CD4-positive, alpha-beta T cell treated with Interleukin-12 subunit alpha and Interleukin-12 subunit beta, for 1 hour (primary cell): ENCODE results near the gene OTOG.
"Not testable (repeated sequence)": the region's sequence is repeated elsewhere in the genome, so short reads cannot be mapped to it uniquely, and the experiment has no call there.

Source experiments
- DNase-seq: peaks from one replicate; pipeline ENCODE4 v3.0.0-alpha.2; 2020

Gene OTOG

DNA sequence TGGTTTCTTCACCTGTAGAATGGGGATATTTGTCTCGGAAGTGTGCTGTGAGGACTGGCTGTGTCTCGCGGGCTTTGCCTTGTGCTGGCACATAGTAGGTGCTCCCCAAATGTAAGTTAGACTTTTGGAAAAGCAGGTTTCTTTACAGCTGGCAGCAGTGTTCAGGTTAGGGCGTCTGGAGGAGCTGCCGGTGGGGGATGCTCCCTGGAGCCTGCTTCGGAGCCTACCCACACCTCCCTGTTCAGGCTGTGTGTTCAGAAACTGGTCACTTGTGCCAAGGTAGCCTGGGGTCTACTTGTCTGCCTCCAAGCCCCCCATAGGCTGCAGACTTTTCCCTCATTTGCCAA is 60.0 kb downstream of the OTOG start:
- DNase-seq = no peak

DNA sequence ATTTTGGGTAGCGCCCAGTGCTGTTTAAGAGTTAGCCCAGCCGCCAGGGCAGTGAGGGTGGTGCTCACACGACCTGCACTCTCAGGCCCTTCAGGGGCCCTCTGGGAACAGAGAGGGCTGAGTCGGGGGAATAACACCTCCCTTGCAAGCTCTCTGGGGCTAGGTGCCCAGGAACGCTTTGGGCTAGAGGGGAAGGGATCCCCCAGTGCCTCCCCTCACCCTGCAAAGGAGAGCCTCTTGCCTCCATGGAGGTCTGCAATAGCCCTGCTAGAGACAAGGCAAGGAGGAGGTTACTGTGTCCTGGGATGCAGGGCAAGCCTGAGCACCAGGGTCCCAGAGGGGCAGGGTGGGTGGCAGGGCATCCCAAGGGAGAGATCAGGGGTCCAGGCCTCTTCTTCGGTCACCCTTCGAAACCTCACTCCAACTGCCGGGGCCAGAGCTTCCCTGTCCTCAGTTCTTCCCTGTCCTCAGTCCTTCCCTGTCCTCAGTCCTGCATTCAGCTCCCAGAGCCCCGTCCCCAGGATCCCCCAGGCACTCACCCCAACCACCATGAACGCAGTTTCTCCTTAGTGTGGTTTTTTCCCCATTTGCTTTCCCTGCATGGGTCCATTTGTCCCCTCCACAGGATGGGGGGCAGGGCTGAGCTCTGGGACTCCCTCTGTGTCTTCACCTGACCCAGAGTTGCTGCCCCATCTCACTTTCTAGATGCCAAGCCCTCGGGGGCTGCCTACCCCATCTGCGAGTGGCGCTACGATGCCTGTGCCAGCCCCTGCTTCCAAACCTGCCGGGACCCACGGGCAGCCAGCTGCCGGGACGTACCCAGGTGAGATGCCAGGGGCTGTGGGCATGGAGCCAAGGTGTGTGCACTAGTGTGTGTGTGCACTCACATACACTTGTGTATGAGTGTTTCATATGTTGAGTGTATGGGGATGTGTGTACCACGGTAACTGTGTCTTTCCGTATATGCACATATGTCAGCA is 60.8 kb downstream of the OTOG start:
- DNase-seq = no peak

DNA sequence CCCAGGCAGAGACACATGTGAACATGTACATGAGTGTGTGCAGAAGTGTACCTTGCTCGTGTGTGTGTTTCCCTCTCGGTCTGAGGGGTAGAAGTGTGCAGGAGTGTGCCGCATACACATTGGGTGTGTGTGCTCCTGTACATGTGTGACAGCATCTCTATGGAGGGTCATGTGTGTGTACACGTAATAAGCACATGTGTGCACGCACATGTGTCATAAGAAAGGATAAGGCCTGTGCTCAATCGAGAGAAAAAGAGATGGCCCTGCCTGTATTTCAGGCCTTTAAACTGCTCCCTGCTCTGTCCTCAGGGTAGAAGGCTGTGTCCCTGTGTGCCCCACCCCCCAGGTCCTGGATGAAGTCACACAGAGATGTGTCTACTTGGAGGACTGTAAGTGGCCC is 61.8 kb downstream of the OTOG start:
- no peak for DNase-seq

DNA sequence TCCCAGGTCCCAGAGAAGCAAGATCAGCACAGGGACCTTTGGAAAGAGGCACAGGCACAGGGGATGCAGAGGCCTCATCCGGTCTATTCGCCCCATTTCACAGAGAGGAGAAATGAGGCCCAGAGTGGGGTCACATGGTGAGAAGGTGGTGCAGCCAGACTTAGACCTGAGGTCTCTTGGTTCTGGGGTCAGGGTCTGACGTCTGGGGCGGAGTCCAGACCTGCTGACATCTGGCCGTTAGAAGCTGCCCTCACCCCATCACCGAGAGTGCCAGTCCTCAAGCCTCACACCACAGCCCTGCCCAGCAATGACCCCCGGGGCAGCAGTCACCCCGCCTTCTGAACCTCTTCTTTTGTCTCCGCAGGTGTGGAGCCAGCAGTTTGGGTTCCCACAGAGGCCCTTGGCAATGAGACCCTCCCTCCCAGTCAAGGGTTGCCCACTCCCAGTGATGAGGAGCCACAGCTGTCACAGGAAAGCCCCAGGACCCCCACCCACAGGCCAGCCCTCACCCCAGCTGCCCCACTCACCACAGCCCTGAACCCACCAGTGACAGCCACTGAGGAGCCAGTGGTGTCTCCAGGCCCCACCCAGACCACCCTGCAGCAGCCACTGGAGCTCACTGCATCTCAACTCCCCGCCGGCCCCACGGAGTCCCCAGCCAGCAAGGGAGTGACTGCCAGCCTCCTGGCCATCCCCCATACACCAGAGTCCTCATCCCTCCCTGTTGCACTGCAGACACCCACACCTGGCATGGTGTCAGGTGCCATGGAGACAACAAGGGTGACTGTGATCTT is 62.4 kb downstream of the OTOG start:
- no peak for DNase-seq

DNA sequence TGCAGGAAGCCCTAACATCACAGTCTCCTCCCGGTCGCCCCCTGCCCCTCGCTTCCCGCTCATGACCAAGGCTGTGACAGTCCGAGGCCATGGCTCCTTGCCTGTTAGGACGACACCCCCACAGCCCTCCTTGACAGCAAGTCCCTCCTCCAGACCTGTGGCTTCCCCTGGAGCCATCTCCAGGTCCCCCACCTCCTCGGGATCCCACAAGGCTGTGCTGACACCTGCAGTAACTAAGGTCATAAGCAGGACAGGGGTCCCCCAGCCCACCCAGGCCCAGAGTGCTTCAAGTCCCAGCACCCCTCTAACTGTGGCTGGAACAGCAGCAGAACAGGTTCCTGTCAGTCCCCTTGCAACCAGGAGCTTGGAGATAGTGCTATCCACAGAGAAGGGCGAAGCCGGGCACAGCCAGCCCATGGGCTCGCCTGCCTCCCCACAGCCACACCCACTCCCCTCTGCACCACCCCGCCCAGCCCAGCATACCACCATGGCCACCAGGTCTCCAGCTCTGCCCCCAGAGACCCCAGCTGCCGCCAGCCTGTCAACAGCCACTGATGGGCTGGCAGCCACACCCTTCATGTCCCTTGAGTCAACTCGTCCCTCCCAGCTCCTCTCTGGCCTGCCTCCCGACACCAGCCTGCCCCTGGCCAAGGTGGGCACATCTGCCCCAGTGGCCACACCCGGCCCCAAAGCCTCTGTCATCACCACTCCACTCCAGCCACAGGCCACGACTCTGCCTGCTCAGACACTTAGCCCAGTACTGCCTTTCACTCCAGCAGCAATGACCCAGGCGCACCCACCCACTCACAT is 63.2 kb downstream of the OTOG start:
- no peak for DNase-seq

DNA sequence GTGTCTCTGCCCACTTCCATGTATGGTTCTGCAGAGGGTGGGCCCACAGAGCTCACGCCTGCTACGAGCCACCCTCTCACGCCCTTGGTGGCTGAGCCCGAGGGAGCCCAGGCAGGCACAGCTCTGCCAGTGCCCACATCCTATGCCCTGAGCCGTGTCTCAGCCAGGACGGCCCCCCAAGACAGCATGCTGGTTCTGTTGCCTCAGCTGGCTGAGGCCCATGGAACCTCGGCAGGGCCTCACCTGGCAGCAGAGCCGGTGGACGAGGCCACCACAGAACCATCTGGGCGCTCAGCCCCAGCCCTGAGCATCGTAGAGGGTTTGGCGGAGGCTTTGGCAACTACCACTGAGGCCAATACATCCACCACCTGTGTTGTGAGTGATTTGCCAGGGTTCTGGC is 64.0 kb downstream of the OTOG start:
- DNase-seq = no peak

DNA sequence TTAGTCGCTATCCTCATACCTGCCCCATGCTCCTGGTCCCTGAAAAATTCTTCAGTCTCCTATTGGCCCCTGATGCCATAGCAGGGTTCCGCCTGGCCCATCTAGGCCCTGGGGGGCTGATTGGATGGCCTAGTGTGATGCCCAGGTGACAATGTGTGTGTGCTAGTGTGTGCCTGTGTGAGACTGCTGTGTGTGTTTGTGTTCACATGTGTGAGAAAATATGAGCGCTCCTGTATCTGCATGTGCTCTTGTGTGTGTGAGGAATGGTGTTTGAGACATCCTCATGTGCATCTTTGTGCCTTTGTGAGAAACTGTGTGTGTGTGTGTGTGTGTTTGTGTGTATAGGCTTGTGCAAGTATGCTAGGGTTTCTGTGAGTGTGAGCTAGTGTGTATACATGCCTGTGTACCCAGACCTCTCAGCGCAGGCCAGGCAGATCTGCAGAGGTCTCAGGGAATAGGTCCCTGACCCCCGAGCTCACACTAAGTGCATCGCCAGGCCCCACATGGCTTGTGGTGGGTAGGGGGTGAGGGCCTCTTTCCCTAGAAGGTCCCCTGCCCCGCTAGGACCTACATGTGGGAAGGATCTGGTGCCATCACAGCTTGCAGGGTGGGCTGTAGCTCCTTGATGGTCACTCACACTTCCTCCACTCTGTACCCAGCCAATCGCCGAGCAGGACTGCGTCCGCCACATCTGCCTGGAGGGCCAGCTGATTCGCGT is 64.6 kb downstream of the OTOG start:
- no peak for DNase-seq

DNA sequence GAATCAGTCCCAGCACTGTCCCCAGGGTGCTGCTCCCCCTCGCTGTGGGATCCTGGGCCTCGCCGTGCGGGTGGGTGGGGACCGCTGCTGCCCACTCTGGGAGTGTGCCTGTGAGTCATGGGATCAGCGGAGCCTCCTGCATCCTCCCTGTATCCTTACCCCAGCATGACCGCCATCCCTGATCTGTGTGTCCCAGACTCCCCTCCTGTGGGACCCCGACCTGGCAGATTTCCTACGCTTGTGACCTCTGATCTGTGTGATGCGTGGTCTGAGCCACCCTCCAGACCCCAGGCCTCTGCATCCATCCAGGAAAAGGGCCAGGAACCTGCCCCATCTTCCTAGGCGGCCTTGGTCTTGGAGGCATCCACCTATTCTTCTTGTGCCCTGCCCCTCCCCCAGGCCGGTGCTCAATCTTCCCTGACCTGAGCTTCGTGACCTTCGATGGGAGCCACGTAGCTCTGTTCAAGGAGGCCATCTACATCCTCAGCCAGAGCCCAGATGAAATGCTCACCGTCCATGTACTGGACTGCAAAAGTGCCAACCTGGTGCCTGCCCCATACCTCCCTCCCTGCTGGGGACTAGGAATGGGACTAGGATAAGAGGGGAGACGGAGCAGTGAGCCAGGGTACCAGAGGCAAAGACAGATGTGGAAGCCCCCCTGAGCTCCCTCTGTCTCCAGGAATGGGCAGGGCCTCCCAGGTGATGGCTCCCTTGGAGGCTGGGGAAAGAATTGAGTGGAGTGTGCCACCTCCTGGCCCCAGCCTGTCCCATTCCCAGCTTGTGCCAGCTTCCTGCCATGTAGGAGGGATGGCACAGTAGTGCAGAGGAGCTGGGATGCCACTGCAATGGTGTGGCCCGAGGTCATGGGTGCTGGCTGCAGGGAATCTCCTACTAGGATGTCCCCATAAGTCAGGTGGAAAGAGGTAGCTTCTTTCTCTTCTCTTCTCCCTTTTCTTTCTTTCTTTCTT is 65.4 kb downstream of the OTOG start:
- no peak for DNase-seq

DNA sequence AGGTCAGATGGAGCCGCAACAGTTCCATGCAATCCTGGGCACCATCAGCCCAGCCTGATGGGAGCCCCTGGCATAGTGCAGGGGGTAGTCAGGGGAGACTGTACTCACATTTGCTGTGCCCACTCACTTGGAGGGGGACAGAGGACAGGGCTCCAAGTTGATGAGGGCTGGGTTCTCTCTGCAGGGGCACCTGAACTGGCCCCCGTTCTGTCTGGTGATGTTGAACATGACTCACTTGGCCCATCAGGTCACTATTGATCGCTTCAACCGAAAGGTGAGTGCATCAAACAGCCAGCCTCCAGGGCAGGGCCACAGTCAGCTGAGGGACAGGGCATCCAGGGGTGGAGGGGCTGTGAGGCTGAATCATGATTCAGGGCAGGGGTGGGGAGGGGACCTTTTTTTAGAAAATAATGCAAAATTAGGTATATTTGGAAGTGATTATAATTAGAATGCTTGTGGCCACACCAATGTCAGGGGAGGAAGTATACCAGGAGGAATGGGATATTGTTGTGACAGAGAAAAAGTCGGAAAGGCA is 66.4 kb downstream of the OTOG start:
- no peak for DNase-seq

DNA sequence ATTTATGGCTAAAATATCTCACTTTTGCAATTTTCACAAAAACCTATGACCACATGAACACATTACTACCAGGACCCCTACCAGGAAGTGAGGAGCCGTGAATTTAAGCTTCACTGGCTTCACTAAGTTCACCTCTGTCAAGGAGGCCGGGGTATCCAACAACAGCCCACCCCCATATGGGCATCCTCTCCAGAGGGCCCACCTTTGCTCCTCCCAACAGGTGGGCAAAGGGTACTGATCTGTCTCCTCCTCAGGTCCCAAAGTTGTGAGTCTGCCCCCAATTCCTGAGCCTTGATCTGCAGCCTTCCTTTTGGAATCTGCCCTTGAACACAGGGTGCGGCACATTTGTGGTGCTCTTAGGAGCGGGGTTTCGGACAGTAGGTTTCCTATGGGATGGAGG is 66.9 kb downstream of the OTOG start:
- DNase-seq = no peak

DNA sequence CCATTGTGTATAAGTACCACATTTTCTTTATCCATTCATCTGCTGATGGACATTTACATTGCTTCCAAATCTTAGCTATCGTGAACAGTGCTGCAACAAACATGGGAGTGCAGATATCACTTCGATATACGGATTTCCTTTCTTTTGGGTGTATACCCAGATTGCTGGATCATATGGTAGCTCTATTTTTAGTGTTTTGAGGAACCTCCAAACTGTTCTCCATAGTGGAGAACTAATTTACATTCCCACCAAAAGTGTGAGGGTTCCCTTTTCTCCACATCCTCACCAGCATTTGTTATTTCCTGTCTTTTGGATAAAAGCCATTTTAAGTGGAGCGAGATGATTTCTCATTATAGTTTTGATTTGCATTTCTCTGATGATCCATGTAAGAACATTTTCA is 75.7 kb downstream of the OTOG start:
- DNase-seq = not testable (repeated sequence)

DNA sequence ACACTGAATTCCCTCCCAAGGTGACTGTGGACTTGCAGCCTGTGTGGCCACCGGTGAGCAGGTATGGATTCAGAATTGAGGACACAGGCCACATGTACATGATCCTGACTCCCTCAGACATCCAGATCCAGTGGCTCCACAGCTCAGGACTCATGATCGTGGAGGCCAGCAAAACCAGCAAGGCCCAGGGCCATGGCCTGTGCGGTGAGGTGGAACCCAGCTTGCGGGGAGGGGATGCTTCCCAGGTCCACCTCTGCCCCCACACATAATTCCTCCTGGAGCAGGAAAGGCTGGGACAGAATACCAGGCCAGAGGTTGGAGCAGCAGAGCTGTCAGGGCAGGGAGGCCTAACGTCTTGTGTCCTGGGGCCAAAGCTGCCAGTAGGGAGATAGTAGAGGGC is 82.1 kb downstream of the OTOG start:
- no peak for DNase-seq

DNA sequence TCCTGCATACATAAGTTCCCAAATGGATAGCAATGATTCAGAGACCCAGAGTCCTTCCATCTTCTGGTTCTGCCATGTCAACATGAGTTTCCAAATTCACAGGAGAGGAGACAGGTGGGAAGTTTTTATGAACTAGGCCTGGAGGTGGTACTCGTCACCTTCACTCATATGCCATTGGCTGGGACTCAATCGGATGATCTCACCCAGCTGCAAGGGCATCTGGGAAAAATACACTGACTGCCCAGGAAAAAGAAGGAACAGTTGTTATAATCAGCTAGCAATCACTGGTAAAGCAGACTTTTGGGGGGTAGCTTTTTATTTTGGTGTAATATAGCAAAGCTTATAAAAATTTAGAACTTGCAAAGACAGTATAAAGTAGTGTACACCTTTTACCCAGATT is 83.9 kb downstream of the OTOG start:
- DNase-seq = no peak

DNA sequence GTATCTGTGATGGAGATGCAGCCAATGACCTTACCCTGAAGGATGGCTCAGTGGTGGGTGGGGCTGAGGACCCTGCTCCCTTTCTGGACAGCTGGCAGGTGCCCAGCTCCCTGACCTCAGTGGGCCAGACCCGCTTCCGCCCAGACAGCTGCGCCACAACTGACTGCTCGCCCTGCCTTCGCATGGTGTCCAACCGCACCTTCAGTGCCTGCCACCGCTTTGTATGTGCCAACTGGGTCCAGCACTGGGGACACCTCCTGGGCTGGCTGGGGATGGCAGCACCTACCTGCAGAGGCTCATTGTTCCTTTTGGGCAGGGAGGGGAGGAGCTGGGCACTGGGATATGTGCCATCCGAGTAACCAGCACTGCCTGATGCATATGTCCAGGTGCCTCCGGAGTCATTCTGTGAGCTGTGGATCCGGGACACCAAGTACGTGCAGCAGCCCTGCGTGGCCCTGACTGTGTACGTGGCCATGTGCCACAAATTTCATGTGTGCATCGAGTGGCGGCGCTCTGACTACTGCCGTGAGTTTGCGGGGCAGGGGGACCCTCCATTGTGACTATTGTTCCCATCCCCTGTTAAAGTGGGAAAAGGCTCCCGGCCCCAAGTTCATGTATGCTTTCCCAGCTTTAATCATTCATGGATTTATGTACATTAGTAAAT is 84.8 kb downstream of the OTOG start:
- DNase-seq = no peak

DNA sequence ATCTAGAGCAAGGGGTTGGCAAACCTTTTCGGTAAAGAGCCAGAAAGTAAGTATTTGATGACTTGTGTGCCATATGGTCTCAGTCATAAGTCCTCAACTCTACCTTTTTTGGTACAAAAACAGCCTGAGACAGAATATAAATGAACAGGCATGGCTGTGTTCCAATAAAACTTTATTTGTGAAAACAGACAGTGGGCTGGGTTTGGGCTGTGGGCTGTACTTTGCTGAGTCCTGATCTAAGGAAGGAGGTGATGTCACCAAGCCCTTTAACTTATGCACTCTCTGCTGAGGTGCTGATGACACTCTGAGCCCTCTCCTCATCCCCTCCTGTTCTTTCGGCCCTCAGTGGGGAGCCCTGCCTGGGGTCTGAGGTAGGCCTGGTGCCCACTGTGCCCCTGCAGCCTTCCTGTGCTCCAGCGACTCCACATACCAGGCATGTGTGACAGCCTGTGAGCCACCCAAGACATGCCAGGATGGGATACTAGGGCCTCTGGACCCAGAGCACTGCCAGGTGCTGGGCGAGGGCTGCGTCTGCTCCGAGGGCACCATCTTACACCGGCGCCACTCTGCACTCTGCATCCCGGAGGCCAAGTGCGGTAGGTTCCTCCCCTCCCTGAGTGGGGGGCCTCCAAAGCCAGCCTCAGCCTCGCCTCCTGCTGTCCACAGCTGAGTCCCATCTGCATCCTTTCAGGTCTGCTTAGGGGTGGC is 86.4 kb downstream of the OTOG start:
- DNase-seq = no peak

DNA sequence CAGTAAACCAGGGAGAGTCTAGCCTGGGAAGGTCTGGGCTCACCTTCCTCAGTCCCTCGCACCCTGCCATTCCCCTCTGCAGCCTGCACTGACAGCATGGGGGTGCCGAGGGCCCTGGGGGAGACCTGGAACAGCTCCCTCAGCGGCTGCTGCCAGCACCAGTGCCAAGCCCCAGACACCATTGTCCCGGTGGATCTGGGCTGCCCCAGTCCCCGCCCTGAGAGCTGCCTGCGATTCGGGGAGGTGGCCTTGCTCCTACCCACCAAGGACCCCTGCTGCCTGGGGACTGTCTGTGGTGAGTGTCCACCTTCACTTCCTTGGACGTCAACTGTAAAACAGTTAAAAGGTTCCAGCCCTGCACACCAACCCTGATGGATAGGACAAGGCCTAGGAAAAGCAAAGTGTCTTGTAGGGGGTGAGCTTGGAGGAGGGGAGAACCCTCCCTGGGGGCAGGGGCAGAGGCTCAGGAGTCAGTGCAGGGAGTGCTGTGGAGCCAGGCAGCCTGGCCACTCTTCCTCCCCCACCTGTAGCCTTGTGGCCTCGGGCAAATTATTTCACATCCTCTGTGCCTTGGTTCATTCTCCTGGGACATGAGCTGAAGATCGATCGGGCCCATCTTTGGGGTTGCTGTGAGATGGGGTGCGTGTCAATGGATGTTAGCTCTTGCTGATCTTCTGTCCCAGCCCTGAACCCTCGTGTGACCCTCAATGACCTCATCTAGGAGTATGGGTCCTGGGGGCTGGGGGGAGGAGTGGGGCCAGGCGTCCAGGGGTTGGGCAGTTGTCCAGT is 87.1 kb downstream of the OTOG start:
- no peak for DNase-seq

DNA sequence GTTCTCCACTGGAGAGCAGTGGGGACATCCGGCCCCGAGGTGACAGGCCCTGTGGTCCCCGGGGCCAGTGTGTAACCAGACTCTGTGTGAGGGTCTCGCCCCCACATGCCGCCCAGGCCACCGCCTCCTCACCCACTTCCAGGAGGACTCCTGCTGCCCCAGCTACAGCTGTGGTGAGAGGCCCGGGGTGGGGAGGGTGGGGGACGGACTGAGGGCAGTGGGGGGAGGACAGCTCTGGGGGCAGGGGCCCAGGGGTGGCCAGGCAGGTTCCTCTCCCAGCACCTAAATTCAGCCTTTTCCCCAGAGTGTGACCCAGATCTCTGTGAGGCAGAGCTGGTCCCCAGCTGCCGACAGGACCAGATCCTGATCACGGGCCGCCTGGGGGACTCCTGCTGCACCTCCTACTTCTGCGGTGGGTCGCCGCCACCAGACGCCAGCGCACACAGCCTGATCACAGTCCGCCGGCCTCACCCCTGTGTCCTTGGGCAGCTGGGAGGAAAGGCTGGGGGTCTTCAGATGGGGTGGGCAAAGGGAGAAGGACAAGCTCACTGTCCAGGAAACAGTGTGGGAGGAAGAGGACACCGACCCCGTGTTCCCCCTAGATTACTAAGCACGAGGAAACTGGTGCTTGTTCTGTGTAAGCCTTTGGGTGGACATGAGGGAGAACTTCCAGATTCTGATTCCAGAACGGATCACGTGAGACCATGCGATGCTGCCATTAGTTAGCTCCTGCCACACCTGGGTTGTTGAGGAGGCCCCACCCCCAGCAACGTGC is 87.9 kb downstream of the OTOG start:
- DNase-seq = no peak

DNA sequence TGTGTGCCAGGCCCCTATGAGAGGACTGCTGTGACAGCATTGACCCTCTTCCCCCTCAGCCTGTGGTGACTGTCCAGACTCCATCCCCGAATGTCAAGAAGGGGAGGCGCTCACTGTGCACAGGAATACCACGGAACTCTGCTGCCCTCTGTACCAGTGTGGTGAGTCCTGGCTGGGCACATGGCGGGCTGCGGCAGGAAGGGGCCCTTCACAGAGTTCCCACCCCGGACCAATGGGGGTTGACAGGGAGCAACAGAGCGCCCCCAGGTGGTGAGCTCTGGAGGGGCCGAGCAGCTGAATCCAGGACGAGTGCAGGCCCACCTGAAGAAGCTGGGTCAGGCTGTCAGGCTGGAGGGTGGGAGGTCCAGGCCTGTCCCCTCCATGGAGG is 88.5 kb downstream of the OTOG start:
- DNase-seq = no peak
